Hepatocyte (in vitro differentiated cells): ENCODE data around the gene ZNF24.

Experiments
- CTCF ChIP-seq: fragments of 200-600 bp; sonication (generic); IDR thresholded peaks from 2 replicates; pipeline ENCODE4 v1.5.1; 2016; ENCODE audit warnings: antibody characterized with exemption, mild to moderate bottlenecking; ENCODE audit not compliant: poor library complexity
- EZH2 ChIP-seq: fragments of 200-600 bp; sonication (generic); IDR thresholded peaks from 2 replicates; pipeline ENCODE4 v1.6.1; 2016; ENCODE audit warnings: antibody characterized with exemption, mild to moderate bottlenecking, borderline replicate concordance

- TF ChIP-seq CTCF: no peak
- no peak for TF ChIP-seq EZH2
These were observed 3.8 kb upstream of the ZNF24 start for GRCh38 chr18:35348001-35348400.
